ENCODE data around the gene MCCC2. TPM values are rescaled to one million over a fixed set of nuclear protein-coding genes. Genes with fewer than 3 reads are reported as not detected.

MCCC2 gene
- total RNA-seq, 2 donors from 2014 or later: 32.1 to 64.8 TPM

DNA sequence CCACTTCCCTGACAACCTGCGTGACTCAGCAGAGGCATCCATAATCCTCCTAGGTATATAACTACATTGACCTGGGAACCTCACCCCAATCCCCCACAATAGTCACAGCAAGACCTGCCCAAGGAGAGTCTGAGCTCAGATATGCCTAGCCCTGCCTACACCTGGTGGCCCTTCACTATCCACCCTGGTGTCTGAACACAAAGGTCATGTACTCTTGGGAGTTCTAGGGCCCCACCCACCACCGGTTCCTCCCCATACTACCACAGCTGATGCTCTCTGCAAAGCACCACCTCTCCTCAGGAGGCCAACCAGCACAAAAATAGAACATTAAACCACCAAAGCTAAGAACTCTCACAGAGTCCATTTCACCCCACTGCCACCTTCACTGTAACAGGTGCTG lies 97.2 kb downstream of the MCCC2 start:
- TF ChIP-seq, protein P1, sequence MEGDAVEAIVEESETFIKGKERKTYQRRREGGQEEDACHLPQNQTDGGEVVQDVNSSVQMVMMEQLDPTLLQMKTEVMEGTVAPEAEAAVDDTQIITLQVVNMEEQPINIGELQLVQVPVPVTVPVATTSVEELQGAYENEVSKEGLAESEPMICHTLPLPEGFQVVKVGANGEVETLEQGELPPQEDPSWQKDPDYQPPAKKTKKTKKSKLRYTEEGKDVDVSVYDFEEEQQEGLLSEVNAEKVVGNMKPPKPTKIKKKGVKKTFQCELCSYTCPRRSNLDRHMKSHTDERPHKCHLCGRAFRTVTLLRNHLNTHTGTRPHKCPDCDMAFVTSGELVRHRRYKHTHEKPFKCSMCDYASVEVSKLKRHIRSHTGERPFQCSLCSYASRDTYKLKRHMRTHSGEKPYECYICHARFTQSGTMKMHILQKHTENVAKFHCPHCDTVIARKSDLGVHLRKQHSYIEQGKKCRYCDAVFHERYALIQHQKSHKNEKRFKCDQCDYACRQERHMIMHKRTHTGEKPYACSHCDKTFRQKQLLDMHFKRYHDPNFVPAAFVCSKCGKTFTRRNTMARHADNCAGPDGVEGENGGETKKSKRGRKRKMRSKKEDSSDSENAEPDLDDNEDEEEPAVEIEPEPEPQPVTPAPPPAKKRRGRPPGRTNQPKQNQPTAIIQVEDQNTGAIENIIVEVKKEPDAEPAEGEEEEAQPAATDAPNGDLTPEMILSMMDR (IDR thresholded peaks at IDR 0.05): no peak
- no peaks in the 10 kb centered on the region for H3K4me1 ChIP-seq (ENCODE audit: control insufficient read depth in 1 of 2, low read depth in 2 of 2)
- H3K27me3 ChIP-seq (replicated peaks; ENCODE audit: insufficient read depth): no peaks in the 10 kb centered on the region
- H3K36me3 ChIP-seq: no peaks in the 10 kb centered on the region
- no peak overlapping the region for H3K4me3 ChIP-seq
- ATAC-seq (ENCODE audit: insufficient number of reproducible peaks, low FRiP score, low read depth): no peak
- H3K27ac ChIP-seq: no peak overlapping the region
- no peak for DNase-seq (ENCODE audit: low spot score)
- no peaks in the 10 kb centered on the region for H3K9me3 ChIP-seq

DNA sequence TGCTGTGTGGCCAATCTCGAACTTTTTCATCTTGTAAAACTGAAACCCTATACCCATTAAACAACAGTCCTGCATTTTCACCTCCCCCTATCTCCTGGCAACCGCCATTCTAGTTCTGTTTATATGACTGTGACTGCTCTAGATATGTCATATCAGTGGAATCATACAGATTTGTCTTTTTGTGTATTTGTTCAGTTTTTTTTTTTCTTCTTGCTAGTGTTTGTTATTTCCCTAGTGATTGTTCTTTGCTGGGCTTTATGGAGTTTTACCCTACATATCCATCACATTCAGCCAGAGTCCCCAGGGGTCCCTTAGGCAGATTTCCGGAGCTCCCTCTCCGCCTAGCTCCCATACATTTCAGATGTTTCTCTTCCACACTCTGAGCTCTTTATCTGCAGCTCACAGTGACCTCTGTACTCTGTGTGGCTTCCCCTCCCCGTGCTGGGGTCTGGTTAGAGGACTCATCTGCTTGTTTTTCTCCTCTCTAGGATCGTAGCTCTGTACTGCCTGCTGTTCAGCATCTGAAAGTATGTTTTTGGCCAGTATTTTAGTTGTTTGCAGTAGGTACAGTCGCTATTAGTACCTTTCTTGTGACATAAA lies 106.8 kb downstream of the MCCC2 start:
- Histone ChIP-seq H3K4me3 (no peak overlapping the region), H3K4me1 (ENCODE audit: control insufficient read depth in 1 of 2, low read depth in 2 of 2) (peaks cover 0 to 4% of the 10 kb centered on the region in 2 donors), H3K9me3 (no peaks in the 10 kb centered on the region), H3K27ac (no peak overlapping the region), H3K27me3 (replicated peaks; ENCODE audit: insufficient read depth) (no peaks in the 10 kb centered on the region), H3K36me3 (no peaks in the 10 kb centered on the region)
- DNase-seq (ENCODE audit: low spot score): no peak
- TF ChIP-seq, protein P1 (IDR thresholded peaks at IDR 0.05): no peak
- no peak for ATAC-seq (ENCODE audit: insufficient number of reproducible peaks, low FRiP score, low read depth)

DNA sequence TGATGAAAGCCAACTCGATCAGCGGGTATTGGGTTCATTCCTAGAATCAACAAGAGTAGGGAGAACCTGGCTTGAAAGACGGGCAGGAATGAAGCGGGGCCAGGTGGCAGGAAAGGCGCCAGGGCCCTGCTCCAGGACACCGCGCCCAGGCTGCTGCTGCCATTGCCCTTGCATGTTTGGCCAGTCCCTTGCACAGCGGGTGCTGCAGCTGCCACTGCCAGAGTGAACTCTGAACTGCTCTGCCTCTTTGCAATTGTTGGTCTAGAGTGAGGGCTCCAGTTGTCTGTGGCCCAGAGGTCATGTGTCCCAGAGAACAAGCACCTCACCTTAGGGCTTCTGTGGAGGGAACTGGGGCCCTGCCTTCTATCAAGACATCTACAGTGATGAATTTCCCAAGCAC lies 107.9 kb downstream of the MCCC2 start:
- Histone ChIP-seq H3K4me1 (ENCODE audit: control insufficient read depth in 1 of 2, low read depth in 2 of 2) (peaks cover 0 to 4% of the 10 kb centered on the region in 2 donors), H3K4me3 (no peak overlapping the region), H3K9me3 (no peaks in the 10 kb centered on the region), H3K27ac (no peak overlapping the region), H3K36me3 (no peaks in the 10 kb centered on the region), H3K27me3 (replicated peaks; ENCODE audit: insufficient read depth) (no peaks in the 10 kb centered on the region)
- DNase-seq (ENCODE audit: low spot score): no peak
- TF ChIP-seq, protein P1 (IDR thresholded peaks at IDR 0.05): no peak
- no peak for ATAC-seq (ENCODE audit: insufficient number of reproducible peaks, low FRiP score, low read depth)

DNA sequence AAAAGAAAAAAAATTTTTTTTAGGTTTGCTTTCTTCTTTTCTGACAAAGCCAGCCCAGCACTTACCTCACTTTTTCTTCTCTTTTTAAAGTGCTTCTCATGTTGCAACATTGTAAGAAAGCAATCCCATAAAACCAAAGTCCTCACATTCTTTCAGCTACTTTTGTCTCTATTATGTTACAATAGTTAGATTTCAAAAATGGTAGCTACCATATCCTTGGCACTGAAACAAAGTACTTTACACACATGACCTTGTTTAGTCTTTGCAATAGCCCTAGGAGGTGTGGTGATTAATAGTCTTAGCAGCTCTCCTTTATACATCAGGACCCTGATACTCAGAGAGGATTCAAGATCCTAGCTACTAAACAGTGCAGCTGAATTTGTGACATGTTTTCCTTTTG lies 108.5 kb downstream of the MCCC2 start:
- H3K27me3 ChIP-seq (replicated peaks; ENCODE audit: insufficient read depth): no peaks in the 10 kb centered on the region
- no peak overlapping the region for H3K27ac ChIP-seq
- TF ChIP-seq, protein P1 (IDR thresholded peaks at IDR 0.05): no peak
- peaks cover 0 to 4% of the 10 kb centered on the region in 2 donors for H3K4me1 ChIP-seq (ENCODE audit: control insufficient read depth in 1 of 2, low read depth in 2 of 2)
- H3K9me3 ChIP-seq: no peaks in the 10 kb centered on the region
- ATAC-seq (ENCODE audit: insufficient number of reproducible peaks, low FRiP score, low read depth) (no peak), DNase-seq (ENCODE audit: low spot score) (no peak)
- H3K36me3 ChIP-seq: no peaks in the 10 kb centered on the region
- H3K4me3 ChIP-seq: no peak overlapping the region

- H3K4me3 ChIP-seq: no peak overlapping the region
- no peaks in the 10 kb centered on the region for H3K36me3 ChIP-seq
- DNase-seq (ENCODE audit: low spot score) (no peak), ATAC-seq (ENCODE audit: insufficient number of reproducible peaks, low FRiP score, low read depth) (no peak)
- H3K27me3 ChIP-seq (replicated peaks; ENCODE audit: insufficient read depth): no peaks in the 10 kb centered on the region
- H3K4me1 ChIP-seq (ENCODE audit: control insufficient read depth in 1 of 2, low read depth in 2 of 2): peaks cover 0 to 4% of the 10 kb centered on the region in 2 donors
- H3K27ac ChIP-seq: no peak overlapping the region
- TF ChIP-seq, protein P1 (IDR thresholded peaks at IDR 0.05): peak; percentile 39
- no peaks in the 10 kb centered on the region for H3K9me3 ChIP-seq
Observed at GRCh38 chr5:71697967-71698366, 110.8 kb downstream of the MCCC2 start.

Measured in thoracic aorta (tissue), 2 donors.